Hepatocyte (in vitro differentiated cells): ENCODE measurements around the gene TBXAS1.

Experiments used
- CTCF ChIP-seq: fragments of 200-600 bp; sonication (generic); IDR thresholded peaks from 2 replicates; pipeline ENCODE4 v1.5.1; 2016; ENCODE audit warnings: antibody characterized with exemption, mild to moderate bottlenecking; ENCODE audit not compliant: poor library complexity
- EZH2 ChIP-seq: fragments of 200-600 bp; sonication (generic); IDR thresholded peaks from 2 replicates; pipeline ENCODE4 v1.6.1; 2016; ENCODE audit warnings: antibody characterized with exemption, mild to moderate bottlenecking, borderline replicate concordance

GRCh38 chr7:139889186-139889871 is 60.3 kb downstream of the TBXAS1 start:
- TF ChIP-seq CTCF (no peak), EZH2 (no peak)
